OCI-LY1 (cell line): ENCODE data around the gene TAF3.

ENCODE experiments used
- CTCF ChIP-seq: fragments of 200-600 bp; sonication (generic), shearing (Covaris generic); IDR thresholded peaks from 2 replicates; pipeline ENCODE4 v1.5.1; 2017; ENCODE audit warnings: mild to moderate bottlenecking, antibody characterized with exemption, low read length, moderate library complexity, mixed read lengths
- EZH2 ChIP-seq: fragments of 200-600 bp; sonication (generic), shearing (Covaris generic); IDR thresholded peaks from 2 replicates; pipeline ENCODE4 v1.8.0; 2017; ENCODE audit warnings: borderline replicate concordance, mixed run types, mild to moderate bottlenecking, antibody characterized with exemption, low read length, moderate library complexity, mixed read lengths

DNA sequence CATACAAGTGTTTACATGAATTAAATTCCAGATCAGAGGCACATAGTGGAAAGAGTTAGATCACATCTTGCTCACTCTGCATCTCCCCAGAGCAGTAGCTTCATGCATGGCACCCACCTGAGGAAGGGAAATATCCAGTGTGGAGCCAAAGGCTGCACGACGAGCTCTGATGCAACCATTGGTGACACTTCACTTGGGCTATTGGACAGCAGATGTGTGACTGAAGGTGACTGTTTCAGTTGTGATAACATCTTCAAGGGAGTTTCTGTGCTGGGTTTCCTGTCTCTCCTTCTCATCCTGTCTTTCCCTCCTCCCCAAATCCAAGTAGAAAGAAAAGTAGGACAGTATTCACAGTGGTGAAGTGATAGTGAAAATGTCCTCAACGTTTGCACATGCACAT, 115.0 kb downstream of the TAF3 start:
- TF ChIP-seq CTCF (no peak), EZH2 (no peak)
